ENCODE measurements around the gene FBXW10.
A peak's percentile ranks its signal among the peaks of the same experiment; 100 is the strongest.
"Not testable (repeated sequence)": the region's sequence is repeated elsewhere in the genome, so short reads cannot be mapped to it uniquely, and the experiment has no call there.

Gene FBXW10, protein sequence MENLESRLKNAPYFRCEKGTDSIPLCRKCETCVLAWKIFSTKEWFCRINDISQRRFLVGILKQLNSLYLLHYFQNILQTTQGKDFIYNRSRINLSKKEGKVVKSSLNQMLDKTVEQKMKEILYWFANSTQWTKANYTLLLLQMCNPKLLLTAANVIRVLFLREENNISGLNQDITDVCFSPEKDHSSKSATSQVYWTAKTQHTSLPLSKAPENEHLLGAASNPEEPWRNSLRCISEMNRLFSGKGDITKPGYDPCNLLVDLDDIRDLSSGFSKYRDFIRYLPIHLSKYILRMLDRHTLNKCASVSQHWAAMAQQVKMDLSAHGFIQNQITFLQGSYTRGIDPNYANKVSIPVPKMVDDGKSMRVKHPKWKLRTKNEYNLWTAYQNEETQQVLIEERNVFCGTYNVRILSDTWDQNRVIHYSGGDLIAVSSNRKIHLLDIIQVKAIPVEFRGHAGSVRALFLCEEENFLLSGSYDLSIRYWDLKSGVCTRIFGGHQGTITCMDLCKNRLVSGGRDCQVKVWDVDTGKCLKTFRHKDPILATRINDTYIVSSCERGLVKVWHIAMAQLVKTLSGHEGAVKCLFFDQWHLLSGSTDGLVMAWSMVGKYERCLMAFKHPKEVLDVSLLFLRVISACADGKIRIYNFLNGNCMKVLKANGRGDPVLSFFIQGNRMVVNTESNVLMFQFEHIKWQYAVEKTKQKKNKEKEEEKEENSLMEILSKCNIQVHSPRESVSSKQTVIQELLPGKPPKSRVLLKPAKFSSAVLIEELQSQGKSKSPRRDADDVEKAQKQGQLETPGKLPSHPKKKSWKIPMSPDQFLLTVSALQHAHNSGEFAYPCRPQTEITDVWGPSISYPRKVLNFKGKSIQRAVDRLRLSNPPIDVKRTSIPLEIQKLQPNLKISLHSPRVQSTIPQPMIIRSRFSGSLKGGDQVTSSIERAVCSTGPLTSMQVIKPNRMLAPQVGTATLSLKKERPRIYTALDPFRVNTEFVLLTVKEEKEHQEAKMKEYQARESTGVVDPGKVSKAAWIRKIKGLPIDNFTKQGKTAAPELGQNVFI

DNA sequence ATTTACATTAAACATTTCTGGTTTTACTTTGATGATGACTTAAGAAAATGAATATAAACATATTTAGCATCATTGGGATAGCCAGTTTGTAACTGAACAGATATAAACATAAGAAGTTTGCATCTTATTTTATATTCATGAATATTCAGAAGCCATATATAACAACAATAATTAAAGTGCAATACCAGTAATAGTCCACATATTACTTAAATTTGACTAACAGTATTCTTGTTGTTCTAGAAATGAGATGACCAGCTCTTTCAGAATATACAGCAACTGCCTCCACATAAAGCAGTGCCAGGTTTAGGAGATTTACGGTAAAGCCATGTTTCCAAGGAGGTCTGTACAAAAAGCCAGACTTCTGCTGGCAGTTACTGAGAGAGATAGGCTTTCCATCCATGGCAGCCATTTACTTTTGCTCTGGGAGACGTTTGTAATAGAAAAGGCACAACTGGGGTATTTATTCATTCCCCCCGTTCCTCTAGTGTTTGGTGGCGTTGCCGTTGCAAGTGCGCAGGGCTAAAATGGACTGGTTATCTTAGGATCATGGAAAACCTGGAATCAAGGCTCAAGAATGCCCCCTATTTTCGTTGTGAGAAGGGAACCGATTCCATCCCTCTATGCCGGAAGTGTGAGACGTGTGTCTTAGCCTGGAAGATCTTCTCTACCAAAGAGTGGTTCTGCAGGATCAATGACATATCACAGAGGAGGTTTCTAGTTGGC is at the start of gene FBXW10:
Gene FBXW10 (plus strand): TSS at position 356 of the 723 bp plus-strand sequence. CDS start 191 bp downstream, at position 547.
- not testable (repeated sequence) for DNase-seq

DNA sequence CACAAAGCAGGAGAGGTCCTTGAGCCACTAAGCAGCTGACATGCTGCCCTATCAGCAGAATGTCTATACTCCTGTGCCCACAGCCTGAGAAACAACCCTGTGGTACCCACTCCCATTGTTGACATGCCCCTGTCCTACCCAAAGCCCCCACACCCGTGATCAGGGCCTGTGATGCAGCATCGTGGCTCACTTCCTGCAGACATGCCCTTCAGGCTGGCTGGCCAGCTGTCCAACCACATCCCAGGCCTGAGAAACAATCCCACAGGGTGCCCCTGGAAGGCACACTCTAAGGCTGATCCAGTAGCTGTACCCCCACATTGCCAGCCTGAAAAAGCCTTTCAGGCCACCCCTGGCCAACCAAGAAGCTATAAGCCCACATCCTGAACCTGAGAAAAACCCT is 48.7 kb upstream of the FBXW10 start:
- DNase-seq = not testable (repeated sequence)

DNA sequence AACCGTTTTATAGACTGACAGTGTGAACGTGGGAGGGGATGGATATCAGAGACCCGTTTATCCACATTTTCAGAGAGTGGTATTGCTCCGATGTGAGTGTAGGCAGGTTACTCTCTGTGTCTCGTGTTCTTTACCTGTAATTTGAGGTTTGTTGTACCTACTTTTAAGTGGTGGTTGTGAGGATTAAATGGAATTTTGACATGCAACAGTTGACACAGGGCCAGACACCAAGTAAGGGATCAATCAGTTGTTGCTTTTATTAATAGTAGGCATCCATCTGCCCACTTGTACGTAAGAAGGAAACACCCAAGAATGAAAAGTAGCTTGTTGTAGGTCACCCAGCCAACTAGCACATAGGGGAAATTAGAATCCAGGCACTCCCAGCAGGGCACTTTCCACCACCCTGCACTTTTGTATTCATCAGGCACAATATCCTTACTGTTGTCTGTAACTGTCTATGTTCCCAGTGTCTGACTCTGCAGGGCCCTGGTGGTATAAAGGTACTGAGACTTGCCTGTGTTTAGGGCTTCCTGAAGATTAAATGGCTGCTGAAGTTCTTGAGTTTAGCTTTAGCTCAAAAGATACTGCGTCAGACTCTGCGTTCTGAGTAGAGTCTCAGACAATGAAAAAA is 45.3 kb upstream of the FBXW10 start:
- DNase-seq = not testable (repeated sequence)

DNA sequence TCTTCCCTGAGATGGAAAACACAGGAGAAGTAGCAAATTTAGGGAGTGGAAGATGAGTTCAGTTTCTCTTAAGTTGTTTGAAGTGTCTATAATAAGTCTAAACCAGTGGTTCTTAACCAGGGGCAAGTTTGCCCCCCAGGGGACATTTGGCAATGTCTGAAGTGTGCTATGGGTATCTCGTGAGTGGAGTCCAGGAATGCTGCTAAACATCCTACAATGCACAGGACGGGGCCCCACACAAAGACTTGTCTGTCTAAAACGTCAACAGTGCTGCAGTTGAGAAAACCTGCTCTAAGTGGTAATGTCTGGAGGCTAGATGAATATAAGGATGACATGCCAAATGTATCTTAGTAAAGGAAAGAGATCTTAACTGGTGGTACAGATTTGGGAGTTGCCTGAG is 37.9 kb upstream of the FBXW10 start:
- DNase-seq = not testable (repeated sequence)

DNA sequence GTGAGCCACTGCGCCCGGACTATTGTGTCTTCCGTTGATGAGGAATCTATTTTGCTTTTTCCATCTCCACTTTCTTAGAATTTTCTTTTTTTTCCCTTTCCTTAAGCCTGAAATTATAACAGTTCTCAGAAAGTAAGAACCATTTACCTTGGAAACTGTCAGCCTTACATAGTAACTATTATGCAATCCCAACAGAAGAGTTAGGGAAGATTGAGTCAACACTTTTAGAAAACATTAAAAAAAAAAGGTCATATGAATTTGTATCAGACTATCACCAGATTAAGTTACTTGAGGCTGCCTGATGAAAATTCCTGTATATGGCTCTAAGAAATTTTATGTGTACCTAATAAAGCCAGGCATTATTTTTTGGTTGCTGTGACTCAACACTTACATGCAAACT is 35.6 kb upstream of the FBXW10 start:
- DNase-seq = not testable (repeated sequence)

DNA sequence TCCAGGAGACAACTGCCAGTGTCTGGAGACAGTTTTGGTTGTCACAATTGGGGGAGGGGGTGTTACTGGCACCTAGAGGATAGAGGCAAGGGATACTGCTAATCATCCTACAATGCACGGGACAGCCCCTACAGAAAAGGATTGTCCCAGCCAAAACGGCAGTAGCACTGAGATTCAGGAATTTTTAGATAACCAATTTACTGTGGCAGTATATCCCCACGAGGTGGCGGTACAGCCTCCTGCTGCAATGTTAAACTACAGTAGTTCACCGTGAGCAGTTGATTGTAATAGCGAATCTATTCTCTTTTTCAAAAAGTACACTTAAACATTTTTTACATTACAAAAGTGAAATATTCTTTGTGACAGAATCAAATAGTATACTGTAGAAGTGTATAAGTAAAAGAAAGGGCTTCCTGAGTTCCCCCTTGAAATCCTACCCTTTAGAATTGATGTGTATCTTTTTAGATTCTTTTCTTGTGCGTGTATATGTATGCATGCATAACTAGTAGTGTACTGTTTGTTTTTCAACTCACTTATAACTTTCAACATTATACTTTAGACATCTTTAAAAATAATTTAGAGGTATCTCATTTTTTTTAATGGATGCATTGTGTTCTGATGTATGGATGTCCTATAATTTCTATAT is 31.4 kb upstream of the FBXW10 start:
- peak; percentile 65 for DNase-seq

DNA sequence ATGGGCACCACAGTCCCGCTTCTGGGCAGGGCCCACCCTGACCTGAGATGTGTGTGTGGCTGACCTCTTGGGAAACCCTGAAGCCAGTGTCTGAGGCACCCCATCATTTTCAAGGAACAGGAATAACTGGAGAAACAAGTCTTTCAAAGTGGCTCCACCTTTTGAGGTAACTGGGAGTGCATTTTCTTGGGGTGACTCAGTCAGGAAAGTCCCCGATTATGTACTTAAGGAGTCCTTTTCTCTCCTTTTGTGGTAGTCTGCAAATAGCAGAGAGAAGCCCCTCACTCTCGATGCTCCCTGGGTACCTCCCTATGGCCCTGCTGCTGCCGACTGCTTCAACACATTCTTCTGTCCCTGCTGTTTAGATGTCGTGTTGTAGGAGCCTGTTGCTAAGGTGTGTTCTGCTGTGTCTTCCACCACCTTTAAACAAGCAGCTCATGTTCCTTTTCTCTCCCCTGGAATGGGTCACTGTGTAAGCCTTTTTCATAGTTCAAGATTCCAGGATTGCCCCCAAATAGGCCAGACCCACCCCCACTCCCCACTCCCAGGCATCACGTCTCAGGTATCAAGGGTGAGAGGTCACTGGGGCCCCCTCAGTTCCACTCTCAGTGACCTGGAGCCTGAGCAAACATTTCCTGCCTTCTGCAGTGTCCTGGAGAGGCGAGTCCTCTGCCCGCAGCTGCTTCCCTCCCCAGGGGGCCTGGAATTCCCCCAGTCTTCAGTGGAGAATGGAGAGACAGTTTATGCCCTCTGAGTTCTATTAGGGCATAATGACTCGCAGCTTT is 25.0 kb upstream of the FBXW10 start:
- peak; percentile 75 for DNase-seq

DNA sequence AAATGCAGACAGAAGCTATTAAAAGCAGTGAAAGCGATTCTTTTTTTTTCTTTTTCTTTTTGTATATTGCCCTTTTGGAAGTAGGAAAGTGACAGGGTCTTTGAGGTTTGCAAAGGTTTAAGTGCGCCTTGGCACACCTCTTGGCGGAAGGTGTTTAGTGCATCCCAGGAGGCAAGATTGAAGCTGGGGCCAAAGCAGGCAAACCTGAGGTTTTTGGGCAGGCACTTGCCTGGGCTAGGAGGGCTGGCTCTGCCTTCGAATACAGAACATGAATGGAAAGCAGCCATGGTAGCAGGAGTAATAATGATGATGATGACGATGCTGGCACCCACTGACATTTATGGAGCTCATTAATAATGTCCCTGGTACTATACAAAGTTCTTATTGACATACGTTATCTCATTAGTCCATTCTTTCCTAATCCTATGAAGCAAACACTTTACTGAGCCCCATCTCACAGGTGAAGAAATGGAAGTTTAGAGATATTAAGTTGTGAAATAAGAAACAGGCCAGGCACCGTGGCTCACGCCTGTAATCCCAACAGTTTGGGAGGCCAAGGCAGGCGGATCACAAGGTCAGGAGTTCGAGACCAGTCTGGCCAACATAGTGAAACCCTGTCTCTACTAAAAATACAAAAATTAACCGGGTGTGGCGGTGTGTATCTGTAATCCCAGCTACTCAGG is 24.3 kb upstream of the FBXW10 start:
- not testable (repeated sequence) for DNase-seq

DNA sequence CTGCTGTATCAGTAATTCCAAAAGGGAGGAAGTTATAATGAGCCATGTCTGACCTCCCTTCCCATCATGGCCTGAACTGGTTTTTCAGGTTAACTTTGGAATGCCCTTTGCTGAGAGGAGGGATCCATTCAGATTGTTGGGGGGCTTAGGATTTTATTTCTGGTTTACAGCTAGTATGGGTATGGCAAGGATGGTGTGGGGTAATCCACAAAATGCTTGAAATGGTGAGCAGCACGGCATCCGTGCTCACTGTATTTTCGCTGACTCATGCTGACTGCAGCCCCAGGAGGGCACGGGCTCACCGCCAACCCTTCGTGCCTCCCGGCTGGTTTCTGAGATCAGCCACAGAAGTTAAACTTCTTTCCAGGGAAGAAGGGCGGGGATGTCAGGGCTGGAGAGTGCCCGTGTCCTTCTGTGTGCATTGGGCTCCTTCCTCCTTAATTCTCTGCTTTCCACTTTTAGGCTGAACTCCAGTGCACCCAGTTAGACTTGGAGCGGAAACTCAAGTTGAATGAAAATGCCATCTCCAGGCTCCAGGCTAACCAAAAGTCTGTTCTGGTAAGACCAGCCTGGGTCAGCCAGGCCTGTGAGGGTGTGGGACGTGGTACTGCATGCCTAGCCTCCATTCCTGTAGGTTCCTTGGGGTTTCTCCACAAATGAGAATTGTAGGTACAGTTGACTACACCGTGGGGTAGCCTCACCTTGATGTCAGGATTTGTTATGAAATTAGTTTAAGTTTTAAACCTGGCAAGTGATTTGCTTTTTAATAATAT is 21.9 kb upstream of the FBXW10 start:
- not testable (repeated sequence) for DNase-seq

DNA sequence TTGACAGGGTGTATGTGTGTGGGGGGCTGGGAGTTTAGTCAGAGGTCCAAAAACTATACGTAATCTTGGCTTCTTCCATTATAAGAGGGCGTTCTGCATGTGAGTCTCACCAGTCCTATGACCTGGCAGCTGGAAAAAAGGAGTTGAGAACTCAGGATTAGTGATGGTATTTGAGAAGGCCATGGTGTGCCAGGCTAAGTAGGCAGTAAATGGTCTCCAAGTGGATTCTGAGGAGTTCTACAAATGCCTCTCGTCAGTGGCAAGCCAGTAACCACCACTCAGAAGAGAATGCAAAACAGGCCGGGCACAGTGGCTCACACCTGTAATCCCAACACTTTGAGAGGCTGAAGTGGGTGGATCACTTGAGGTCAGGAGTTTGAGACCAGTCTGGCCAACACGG is 21.2 kb upstream of the FBXW10 start:
- DNase-seq = not testable (repeated sequence)

DNA sequence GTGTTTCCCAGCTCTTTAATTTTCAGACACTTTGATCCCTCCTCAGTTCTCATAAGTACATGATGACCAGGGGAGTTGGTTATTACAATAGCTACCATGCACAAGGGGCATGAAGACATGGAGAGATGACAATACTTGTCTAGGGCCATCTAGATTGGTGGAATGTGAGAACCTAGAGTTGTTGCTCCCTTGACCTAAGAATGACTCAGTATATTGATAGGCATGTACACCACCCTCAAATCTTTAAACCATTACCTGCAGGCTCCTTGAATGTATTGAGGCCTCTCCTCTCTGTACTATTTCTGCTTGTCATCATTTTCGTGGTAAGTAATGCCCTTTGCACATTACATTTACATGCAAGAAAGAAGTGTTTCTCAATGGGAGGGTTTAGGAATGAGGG is 20.3 kb upstream of the FBXW10 start:
- DNase-seq = not testable (repeated sequence)

DNA sequence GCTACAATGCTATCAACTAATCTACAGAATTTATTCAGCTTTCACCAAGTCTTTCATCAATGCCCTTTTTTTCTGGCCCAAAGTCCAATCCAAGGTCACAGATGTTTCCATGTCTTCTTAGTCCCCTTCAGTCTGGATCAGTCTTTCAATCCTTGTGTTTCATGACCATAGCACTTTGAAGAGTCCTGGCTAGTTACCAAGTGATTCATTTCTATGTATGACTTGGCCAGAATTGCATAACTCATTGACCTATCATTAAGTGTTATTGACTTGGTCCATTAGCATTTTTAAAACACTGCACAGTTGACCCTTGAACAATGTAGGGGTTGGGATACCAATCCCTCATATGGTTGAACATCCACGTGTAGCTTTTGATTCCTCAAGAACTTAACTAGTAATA is 11.4 kb upstream of the FBXW10 start:
- not testable (repeated sequence) for DNase-seq

DNA sequence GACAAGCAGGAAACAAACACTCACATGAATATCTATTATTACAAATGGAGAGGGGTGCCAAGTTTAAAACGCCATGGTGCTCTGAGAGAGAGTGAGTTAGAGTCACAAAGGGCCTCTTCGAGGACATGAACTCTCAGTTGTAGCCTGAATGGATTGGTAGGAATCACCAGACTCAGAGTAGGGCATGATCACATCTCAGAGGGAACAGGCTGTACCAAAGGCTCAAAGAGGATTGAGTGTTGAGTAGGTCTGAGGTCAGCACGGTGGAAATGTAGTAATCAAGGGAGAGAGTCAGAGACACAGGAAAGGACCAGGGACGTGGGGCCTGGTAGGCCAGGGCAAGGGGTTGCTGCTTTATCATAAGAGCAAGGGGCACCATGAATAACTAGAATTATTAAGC is 10.5 kb upstream of the FBXW10 start:
- not testable (repeated sequence) for DNase-seq

DNA sequence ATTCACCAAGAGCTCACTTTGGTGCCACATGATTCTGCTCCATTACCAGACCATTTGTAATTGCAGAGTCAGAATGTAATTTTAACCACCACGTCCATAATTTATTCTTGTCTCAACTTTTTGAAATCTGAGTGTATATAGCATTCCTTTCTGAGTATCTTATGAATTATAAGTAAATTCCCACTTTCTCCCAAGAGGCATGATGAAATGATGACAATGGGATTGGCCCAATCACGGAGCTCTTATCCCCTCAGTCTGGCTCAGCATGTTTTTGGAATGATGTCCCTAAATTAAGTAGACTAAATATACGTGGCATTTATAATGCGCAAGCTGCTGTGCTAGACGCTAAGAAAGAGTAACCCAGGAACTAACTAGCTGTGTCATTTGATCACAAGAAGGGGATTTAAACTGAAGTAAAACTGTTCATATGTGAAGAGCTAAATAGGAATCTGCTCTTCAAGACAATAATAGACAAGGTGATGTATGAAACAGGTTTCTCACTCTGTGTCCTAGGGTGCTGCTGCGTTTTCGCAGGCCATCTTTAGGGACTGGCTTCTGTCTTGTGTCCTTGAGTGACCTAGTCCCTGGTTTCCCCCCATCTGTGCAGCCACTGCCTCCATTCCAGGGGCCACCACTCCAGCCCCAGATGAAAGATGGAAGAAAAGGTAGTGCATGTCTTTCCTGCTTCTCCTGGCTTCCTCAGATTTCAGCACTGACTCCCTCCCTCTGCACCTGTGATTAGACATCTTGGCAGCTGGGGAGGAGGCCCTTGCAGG is 4.0 kb upstream of the FBXW10 start:
- DNase-seq = not testable (repeated sequence)

DNA sequence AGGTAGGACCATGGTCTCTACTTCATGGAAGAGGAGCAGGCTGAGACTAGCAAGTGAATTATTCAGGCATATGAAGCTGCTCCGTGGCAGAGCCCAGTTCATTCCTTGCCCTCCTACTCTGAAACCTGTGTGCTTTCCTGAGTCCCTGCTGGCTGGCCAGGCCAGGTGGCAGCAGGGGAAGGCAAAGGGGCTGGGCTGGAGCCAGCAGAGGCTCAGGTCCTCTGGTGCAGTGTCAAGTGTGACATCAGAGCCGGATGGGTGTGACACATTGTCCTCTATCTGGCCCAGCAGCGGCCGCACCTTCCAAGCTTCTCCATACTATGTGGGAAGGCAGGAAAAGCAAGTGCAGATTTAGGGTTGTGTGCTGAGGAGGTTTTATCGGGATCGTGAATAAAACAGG is 2.6 kb upstream of the FBXW10 start:
- peak; percentile 64 for DNase-seq

DNA sequence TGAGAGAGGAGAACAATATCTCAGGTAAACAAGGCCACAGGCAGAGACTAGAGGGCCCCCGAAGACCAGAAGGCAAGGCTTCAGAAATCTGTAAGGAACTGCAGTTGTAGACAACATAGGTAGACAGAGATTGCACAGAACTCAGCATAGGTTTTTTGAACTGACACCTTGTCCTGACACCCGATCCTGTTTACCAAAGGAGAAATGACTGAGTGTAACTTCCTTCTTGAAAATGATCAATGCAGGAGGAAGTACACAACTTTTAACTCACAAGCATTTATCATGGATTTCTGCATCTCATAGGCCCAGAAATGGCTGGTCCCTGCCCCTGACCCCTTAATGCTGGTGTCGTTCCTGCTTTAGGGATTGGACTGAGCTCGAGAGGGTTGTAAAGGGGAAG is 872 bp downstream of the FBXW10 start:
- DNase-seq = peak; percentile 36

DNA sequence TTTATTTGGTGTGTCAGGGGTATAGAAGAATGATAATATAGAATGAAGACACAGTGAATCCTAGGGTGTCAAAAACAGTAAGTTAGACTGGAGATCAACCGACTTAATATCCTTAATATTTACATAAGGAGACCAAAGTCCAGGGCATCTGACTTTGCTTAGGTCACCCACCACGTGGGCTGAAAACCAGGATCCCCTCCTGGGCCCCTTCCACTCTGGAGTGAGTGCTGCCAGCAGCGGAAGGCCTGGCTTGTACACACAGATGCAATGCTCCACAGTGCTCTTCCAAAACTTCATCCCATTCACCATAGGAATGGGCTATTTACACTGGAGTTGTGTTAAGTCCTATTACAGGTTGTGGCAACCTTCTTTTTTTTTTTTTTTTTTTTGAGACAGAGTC is 2.7 kb downstream of the FBXW10 start:
- peak; percentile 50 for DNase-seq

DNA sequence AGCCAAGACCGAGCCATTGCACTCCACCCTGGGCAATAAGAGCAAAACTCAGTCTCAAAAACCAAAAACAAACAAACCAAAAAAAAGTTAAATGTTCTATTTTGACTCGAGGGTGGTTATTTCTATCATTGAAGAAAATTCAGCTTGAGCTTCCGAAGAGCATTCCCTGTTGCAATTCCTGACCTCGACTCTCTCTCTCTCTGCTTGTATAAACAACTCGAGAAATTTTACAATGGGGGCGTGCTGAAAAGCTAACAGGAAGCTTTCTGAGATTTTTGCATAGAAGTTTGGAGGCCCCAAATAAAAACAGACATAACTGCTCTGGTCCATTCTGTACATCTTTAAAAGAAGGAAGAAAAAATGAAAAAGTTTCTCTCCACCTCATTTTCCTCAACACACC is 3.6 kb downstream of the FBXW10 start:
- not testable (repeated sequence) for DNase-seq

DNA sequence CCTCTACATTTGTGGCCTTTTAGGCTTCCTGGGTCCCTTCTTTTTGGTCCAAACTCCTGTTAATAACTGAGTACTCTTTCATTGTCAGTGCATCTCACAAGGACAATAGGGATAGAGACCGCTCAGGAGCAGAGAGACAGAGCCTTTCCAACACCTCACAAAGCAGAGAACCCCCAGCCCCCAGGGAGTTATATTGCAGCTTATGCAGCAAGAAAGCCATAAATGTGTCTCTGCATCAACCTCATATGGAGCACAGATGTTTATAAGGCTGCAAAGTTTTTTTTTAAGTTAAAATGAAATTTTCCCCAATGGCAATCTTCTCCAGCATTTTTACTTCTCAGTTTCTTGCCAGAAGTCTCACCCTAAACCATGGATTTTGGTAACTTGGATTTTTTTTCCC is 6.4 kb downstream of the FBXW10 start:
- DNase-seq = not testable (repeated sequence)

Data from DMS53 (cell line).